A549 (cell line): ENCODE data around the gene COMMD2. TPM values are rescaled to one million over a fixed set of nuclear protein-coding genes. Genes with fewer than 3 reads are reported as not detected.

Experiments used
- ATAC-seq, 2 experiments: fragments of 200-7000 bp in 1 of 2; fragments of >200 bp in 1 of 2; cut with Nextera tagmentation in 1 of 2; cut with Tn5 transposase in 1 of 2; 3 replicates each; pipeline versions ENCODE4 v1.8.0 to v1.9.1; 2018 to 2020; ENCODE audit warnings: mild to moderate bottlenecking in 1 of 2, moderate library complexity in 1 of 2
- CTCF ChIA-PET: fragments of 300-600 bp; sonication (Branson Sonifier 250); formaldehyde crosslinking; extraction: SDS; loops from one replicate; lab custom pipeline; 2021; ENCODE audit warnings: antibody characterized with exemption, inconsistent platforms; lab: Yijun Ruan, JAX
- POLR2A ChIA-PET: fragments of 350-600 bp; formaldehyde crosslinking; extraction: SDS; loops from one replicate; lab custom pipeline; 2021; ENCODE audit warnings: antibody characterized with exemption, inconsistent platforms; lab: Yijun Ruan, JAX
- DNase-seq, 2 experiments: peaks; one replicate each; pipeline versions ENCODE4 v3.0.0 to v3.0.0-alpha.2; 2011 to 2016; ENCODE audit warnings: low read depth in 1 of 2, low spot score in 1 of 2
- FAIRE-seq: peaks from 2 replicates; lab custom pipeline; 2011; peaks lifted over from hg19 to GRCh38; lab: Jason Lieb, UNC
- H3K27ac ChIP-seq, 2 experiments: fragments of >200 bp; sonication (Bioruptor Twin); formaldehyde crosslinking; 3 replicates each; pipeline ENCODE4 v1.5.1; 2016 to 2017
- H3K4me1 ChIP-seq: fragments of >200 bp; sonication (Bioruptor Twin); formaldehyde crosslinking; 3 replicates; pipeline ENCODE4 v1.6.1; 2016
- H3K4me2 ChIP-seq: fragments of >200 bp; sonication (Bioruptor Twin); formaldehyde crosslinking; 3 replicates; pipeline ENCODE4 v1.6.1; 2016
- H3K4me3 ChIP-seq: fragments of >200 bp; sonication (Bioruptor Twin); formaldehyde crosslinking; 3 replicates; pipeline ENCODE4 v1.5.1; 2016
- H3K9me3 ChIP-seq: fragments of >200 bp; sonication (Bioruptor Twin); formaldehyde crosslinking; 3 replicates; pipeline ENCODE4 v1.6.1; 2016
- CBX2 ChIP-seq: fragments of 200-600 bp; sonication (generic); IDR thresholded peaks from 2 replicates; pipeline ENCODE4 v1.6.1; 2016; ENCODE audit warnings: low read depth, mild to moderate bottlenecking, borderline replicate concordance
- CBX8 ChIP-seq: fragments of 200-600 bp; sonication (generic); IDR thresholded peaks from 2 replicates; pipeline ENCODE4 v1.6.1; 2016
- CEBPB ChIP-seq, 2 experiments: fragments of >200 bp in 1 of 2; sonication (Bioruptor Twin) in 1 of 2; formaldehyde crosslinking in 1 of 2; IDR thresholded peaks; 2 replicates each; pipeline ENCODE4 v1.6.1; 2012 to 2016
- CHD2 ChIP-seq: fragments of 150-350 bp; IDR thresholded peaks from 2 replicates; pipeline ENCODE4 v1.6.1; 2014; ENCODE audit warnings: low read length; ENCODE audit not compliant: partially characterized antibody
- EHF ChIP-seq: fragments of 250-450 bp; sonication (Bioruptor Pico); IDR thresholded peaks from 2 replicates; pipeline ENCODE4 v1.5.0; 2020; ENCODE audit warnings: mild to moderate bottlenecking
- ESRRA ChIP-seq: fragments of 150-350 bp; IDR thresholded peaks from 2 replicates; pipeline ENCODE4 v1.6.1; 2014; ENCODE audit warnings: mild to moderate bottlenecking, low read length, borderline replicate concordance
- FOXS1 ChIP-seq: fragments of 250-450 bp; sonication (Bioruptor Pico); IDR thresholded peaks from 2 replicates; pipeline ENCODE4 v1.5.0; 2020; ENCODE audit warnings: mild to moderate bottlenecking, moderate library complexity
- HDAC2 ChIP-seq: fragments of 200-600 bp; sonication (generic); IDR thresholded peaks from 2 replicates; pipeline ENCODE4 v1.6.1; 2016
- HOXA7 ChIP-seq: fragments of 250-450 bp; sonication (Bioruptor Pico); IDR thresholded peaks from 2 replicates; pipeline ENCODE4 v1.5.0; 2020; ENCODE audit warnings: mild to moderate bottlenecking, moderate library complexity
- JUN ChIP-seq, 2 experiments: fragments of >200 bp; sonication (Bioruptor Twin); formaldehyde crosslinking; IDR thresholded peaks; 2 replicates in 1 of 2; 3 replicates in 1 of 2; pipeline ENCODE4 v1.6.1; 2016 to 2017
- KDM5A ChIP-seq: fragments of 200-600 bp; sonication (generic); IDR thresholded peaks from 2 replicates; pipeline ENCODE4 v1.6.1; 2016; ENCODE audit warnings: antibody characterized with exemption, mild to moderate bottlenecking
- NFE2L2 ChIP-seq: fragments of 150-350 bp; conservative IDR thresholded peaks from 2 replicates; pipeline ENCODE4 v1.6.1; 2014; ENCODE audit warnings: low read length
- PBX3 ChIP-seq: IDR thresholded peaks from 2 replicates; pipeline ENCODE4 v1.6.1; 2012
- PHF8 ChIP-seq: fragments of 200-600 bp; sonication (generic); IDR thresholded peaks from 2 replicates; pipeline ENCODE4 v1.6.1; 2016; ENCODE audit warnings: low read depth, mild to moderate bottlenecking, antibody characterized with exemption, moderate library complexity, borderline replicate concordance
- POLR2AphosphoS2 ChIP-seq: conservative IDR thresholded peaks from 2 replicates; pipeline ENCODE4 v1.6.1; 2012; ENCODE audit warnings: low read length, improper control_type of control experiment, inconsistent platforms
- RAD21 ChIP-seq, 2 experiments: fragments of >200 bp in 1 of 2; sonication (Bioruptor Twin) in 1 of 2; formaldehyde crosslinking in 1 of 2; IDR thresholded peaks in 1 of 2; conservative IDR thresholded peaks in 1 of 2; 2 replicates in 1 of 2; 3 replicates in 1 of 2; pipeline ENCODE4 v1.6.1; 2012 to 2018; ENCODE audit warnings: inconsistent platforms in 1 of 2
- RARB ChIP-seq: fragments of 250-450 bp; sonication (Bioruptor Pico); IDR thresholded peaks from 2 replicates; pipeline ENCODE4 v1.8.0; 2021; ENCODE audit warnings: mild to moderate bottlenecking, moderate library complexity
- RFX5 ChIP-seq: fragments of 450-650 bp; IDR thresholded peaks from 2 replicates; pipeline ENCODE4 v1.7.1; 2014; ENCODE audit warnings: antibody characterized with exemption, mild to moderate bottlenecking, moderate library complexity
- RNF2 ChIP-seq: fragments of 200-600 bp; sonication (generic); IDR thresholded peaks from 2 replicates; pipeline ENCODE4 v1.6.1; 2016; ENCODE audit warnings: low read depth, mild to moderate bottlenecking, antibody characterized with exemption, moderate library complexity, borderline replicate concordance
- ZC3H11A ChIP-seq: fragments of 450-650 bp; IDR thresholded peaks from 2 replicates; pipeline ENCODE4 v1.6.1; 2014; ENCODE audit warnings: antibody characterized with exemption, mild to moderate bottlenecking
- ZFP36 ChIP-seq: fragments of 450-650 bp; IDR thresholded peaks from 2 replicates; pipeline ENCODE4 v1.6.1; 2014; ENCODE audit warnings: borderline replicate concordance; ENCODE audit not compliant: partially characterized antibody
- ZNF302 ChIP-seq: fragments of 250-450 bp; sonication (Bioruptor Pico); IDR thresholded peaks from 2 replicates; pipeline ENCODE4 v1.9.0; 2021; ENCODE audit warnings: inconsistent platforms, mild to moderate bottlenecking, moderate library complexity
- WGBS: methylation state at CpG from one replicate; pipeline ENCODE4 v1.1.6; 2017; ENCODE audit errors: missing lambda C conversion rate; 5-methylcytosine and 5-hydroxymethylcytosine counted together
- polyA plus RNA-seq, 4 experiments: library from polyadenylated mRNA; depleted of rRNA in 3 of 4; stranded (reverse); fragments of >200 nt; fragmentation: RNase III in 1 of 4; extraction: RNeasy Plus Mini Kit Qiagen cat#74134 plus additional on column Dnase treatment in 1 of 4; gene quantifications; 2 replicates in 3 of 4; 3 replicates in 1 of 4; pipeline ENCODE4 v1.2.3, GENCODE V29; 2011 to 2017
- TF ChIP-seq, protein P1 (sequence below): fragments of >200 bp; sonication (Bioruptor Twin); formaldehyde crosslinking; IDR thresholded peaks from 3 replicates; pipeline ENCODE4 v1.5.1; 2016
- TF ChIP-seq, protein P2 (sequence below): fragments of 150-350 bp; IDR thresholded peaks from 2 replicates; pipeline ENCODE4 v1.6.1; 2014; ENCODE audit warnings: low read depth, mild to moderate bottlenecking, low read length
- TF ChIP-seq, protein P3 (sequence below): fragments of >200 bp; sonication (Bioruptor Twin); formaldehyde crosslinking; IDR thresholded peaks from 2 replicates; pipeline ENCODE4 v1.6.1; 2016

The COMMD2 gene
- polyA plus RNA-seq, 2 of the 4 experiments (the other 2 are of a cell fraction): 20.5 to 76.1 TPM

- Histone ChIP-seq H3K27ac (no peak overlapping the region), H3K4me1 (no peaks in the 10 kb centered on the region), H3K9me3 (no peaks in the 10 kb centered on the region), H3K4me3 (no peak overlapping the region), H3K4me2 (no peak overlapping the region)
- ATAC-seq: no peak
- ChIA-PET POLR2A (no interaction called here), CTCF (interaction anchor here (0.7 to 1.0 kb wide), 2 partner anchors 22 to 28 kb away, joined by 3 read pairs; no protein-coding TSS in a partner anchor)
- TF ChIP-seq CHD2 (no peak), RAD21 (conservative IDR thresholded peaks at IDR 0.05 in 1 of 2, IDR thresholded peaks at IDR 0.05 in 1 of 2) (no peak), RFX5 (no peak), RNF2 (no peak), FOXS1 (CRISPR knock-in tag) (no peak), ZNF302 (CRISPR knock-in tag) (no peak), CBX2 (no peak), RARB (CRISPR knock-in tag) (no peak), CEBPB (IDR thresholded peaks at IDR 0.05) (no peak)
- TF ChIP-seq, protein P1, sequence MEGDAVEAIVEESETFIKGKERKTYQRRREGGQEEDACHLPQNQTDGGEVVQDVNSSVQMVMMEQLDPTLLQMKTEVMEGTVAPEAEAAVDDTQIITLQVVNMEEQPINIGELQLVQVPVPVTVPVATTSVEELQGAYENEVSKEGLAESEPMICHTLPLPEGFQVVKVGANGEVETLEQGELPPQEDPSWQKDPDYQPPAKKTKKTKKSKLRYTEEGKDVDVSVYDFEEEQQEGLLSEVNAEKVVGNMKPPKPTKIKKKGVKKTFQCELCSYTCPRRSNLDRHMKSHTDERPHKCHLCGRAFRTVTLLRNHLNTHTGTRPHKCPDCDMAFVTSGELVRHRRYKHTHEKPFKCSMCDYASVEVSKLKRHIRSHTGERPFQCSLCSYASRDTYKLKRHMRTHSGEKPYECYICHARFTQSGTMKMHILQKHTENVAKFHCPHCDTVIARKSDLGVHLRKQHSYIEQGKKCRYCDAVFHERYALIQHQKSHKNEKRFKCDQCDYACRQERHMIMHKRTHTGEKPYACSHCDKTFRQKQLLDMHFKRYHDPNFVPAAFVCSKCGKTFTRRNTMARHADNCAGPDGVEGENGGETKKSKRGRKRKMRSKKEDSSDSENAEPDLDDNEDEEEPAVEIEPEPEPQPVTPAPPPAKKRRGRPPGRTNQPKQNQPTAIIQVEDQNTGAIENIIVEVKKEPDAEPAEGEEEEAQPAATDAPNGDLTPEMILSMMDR: no peak
- FAIRE-seq: no peak
- DNase-seq: no peak
- WGBS: 88% methylated on average over 3 of the region's 3 CpGs
Observed at GRCh38 chr3:149744606-149745005, 7.7 kb downstream of the COMMD2 start.

DNA sequence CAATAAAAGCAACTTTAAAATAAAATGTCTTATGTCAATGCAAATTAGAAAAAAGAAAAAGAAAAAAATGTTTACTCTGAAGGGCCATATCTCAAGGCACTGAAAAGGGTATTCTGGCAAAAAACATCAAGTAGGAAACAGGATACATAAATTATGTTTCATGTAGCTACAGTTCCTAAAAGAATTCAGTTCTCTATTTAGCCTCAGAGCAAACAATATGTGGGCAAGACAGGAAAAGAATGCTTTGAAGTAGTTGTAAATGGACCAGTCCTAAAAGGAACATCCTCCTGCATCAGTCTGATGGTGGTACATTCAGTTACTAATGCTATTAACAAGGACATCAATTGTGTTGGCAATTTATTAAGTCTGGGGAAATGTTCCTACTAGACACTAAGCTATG is 8.1 kb downstream of the COMMD2 start:
- no peak overlapping the region for H3K27ac ChIP-seq
- no peaks in the 10 kb centered on the region for H3K9me3 ChIP-seq
- FAIRE-seq (no peak), ATAC-seq (no peak), DNase-seq (no peak)
- H3K4me2 ChIP-seq: no peak overlapping the region
- no peak overlapping the region for H3K4me3 ChIP-seq
- TF ChIP-seq EHF (CRISPR knock-in tag): no peak
- TF ChIP-seq KDM5A: no peak
- TF ChIP-seq JUN (IDR thresholded peaks at IDR 0.05): no peak
- no peak for TF ChIP-seq RNF2
- no peak for TF ChIP-seq NFE2L2
- TF ChIP-seq POLR2AphosphoS2: no peak
- H3K4me1 ChIP-seq: no peaks in the 10 kb centered on the region
- ChIA-PET POLR2A (no interaction called here), CTCF (interaction anchor here (0.7 to 1.0 kb wide), 2 partner anchors 22 to 27 kb away, joined by 3 read pairs; no protein-coding TSS in a partner anchor)

GRCh38 chr3:149739396-149739795 is 12.9 kb downstream of the COMMD2 start:
- POLR2A ChIA-PET: interaction anchor here (0.5 to 1.2 kb wide), 2 partner anchors 12 to 1135 kb away, joined by 3 to 6 read pairs; no protein-coding TSS in a partner anchor
- TF ChIP-seq RNF2: no peak
- TF ChIP-seq RFX5: no peak
- TF ChIP-seq ZC3H11A: no peak
- TF ChIP-seq ZNF302 (CRISPR knock-in tag): no peak
- no peak for TF ChIP-seq CBX8
- no peak for TF ChIP-seq CBX2
- no peak for TF ChIP-seq RAD21 (conservative IDR thresholded peaks at IDR 0.05 in 1 of 2, IDR thresholded peaks at IDR 0.05 in 1 of 2)
- TF ChIP-seq PBX3: no peak
- TF ChIP-seq ZFP36: no peak
- TF ChIP-seq ESRRA: no peak
- TF ChIP-seq, protein P2, sequence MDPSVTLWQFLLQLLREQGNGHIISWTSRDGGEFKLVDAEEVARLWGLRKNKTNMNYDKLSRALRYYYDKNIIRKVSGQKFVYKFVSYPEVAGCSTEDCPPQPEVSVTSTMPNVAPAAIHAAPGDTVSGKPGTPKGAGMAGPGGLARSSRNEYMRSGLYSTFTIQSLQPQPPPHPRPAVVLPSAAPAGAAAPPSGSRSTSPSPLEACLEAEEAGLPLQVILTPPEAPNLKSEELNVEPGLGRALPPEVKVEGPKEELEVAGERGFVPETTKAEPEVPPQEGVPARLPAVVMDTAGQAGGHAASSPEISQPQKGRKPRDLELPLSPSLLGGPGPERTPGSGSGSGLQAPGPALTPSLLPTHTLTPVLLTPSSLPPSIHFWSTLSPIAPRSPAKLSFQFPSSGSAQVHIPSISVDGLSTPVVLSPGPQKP: no peak
- TF ChIP-seq HOXA7 (CRISPR knock-in tag): no peak
- TF ChIP-seq POLR2AphosphoS2: no peak
- TF ChIP-seq PHF8: no peak
- no peak for TF ChIP-seq CHD2
- TF ChIP-seq HDAC2: no peak
- TF ChIP-seq, protein P3, sequence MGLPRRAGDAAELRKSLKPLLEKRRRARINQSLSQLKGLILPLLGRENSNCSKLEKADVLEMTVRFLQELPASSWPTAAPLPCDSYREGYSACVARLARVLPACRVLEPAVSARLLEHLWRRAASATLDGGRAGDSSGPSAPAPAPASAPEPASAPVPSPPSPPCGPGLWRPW: no peak
- H3K9me3 ChIP-seq: no peaks in the 10 kb centered on the region
- CTCF ChIA-PET: interaction anchor here (1.9 kb wide), 1 partner anchor 22 kb away, joined by 6 read pairs; no protein-coding TSS in a partner anchor
- DNase-seq: no peak
- ATAC-seq: no peak
- no peak overlapping the region for H3K27ac ChIP-seq
- FAIRE-seq: no peak
- no peak overlapping the region for H3K4me2 ChIP-seq
- H3K4me3 ChIP-seq: no peak overlapping the region
- WGBS: 84% methylated on average over 2 of the region's 2 CpGs
- peaks cover 7% of the 10 kb centered on the region; the same call in 1 of the 3 replicates for H3K4me1 ChIP-seq
